ENCODE data around the gene ALDH1A3.
A peak's percentile ranks its signal among the peaks of the same experiment; 100 is the strongest.

Gene ALDH1A3

GRCh38 chr15:100856867-100857266 lies 22.8 kb upstream of the ALDH1A3 start:
- Histone ChIP-seq H3K4me3 (no peak overlapping the region), H3K27ac (no peak overlapping the region)

- Histone ChIP-seq H3K27ac (no peak overlapping the region), H3K4me3 (no peak overlapping the region)
These were observed 21.3 kb upstream of the ALDH1A3 start for GRCh38 chr15:100858294-100858693.

- peak overlapping the region in 2 of 21 experiments; percentile 16 to 28 for H3K27ac ChIP-seq
- no peak overlapping the region for H3K4me3 ChIP-seq
These were observed 19.4 kb upstream of the ALDH1A3 start for GRCh38 chr15:100859970-100860828.

- Histone ChIP-seq H3K27ac (peak overlapping the region in 4 of 21 experiments; percentile 11 to 28 (median 17)), H3K4me3 (no peak overlapping the region)
These were observed 18.7 kb upstream of the ALDH1A3 start for GRCh38 chr15:100860829-100861510.

GRCh38 chr15:100861511-100861991 lies 18.1 kb upstream of the ALDH1A3 start:
- H3K4me3 ChIP-seq: no peak overlapping the region
- H3K27ac ChIP-seq: peak overlapping the region in 4 of 21 experiments; percentile 3 to 53 (median 23)

GRCh38 chr15:100862162-100862561 lies 17.5 kb upstream of the ALDH1A3 start:
- H3K4me3 ChIP-seq: no peak overlapping the region

GRCh38 chr15:100863075-100863795 lies 16.4 kb upstream of the ALDH1A3 start:
- Histone ChIP-seq H3K27ac (peak overlapping the region in 1 of 21 experiments; percentile 9), H3K4me3 (no peak overlapping the region)

More at GRCh38 chr15:100862162-100862561, 17.5 kb upstream of the ALDH1A3 start:
- H3K27ac ChIP-seq: peak overlapping the region in 2 of 21 experiments; percentile 28 to 53

- Histone ChIP-seq H3K27ac (peak overlapping the region in 2 of 21 experiments; percentile 9 to 46), H3K4me3 (no peak overlapping the region)
These were observed 15.8 kb upstream of the ALDH1A3 start for GRCh38 chr15:100863796-100864267.

GRCh38 chr15:100866386-100867330 lies 13.0 kb upstream of the ALDH1A3 start:
- Histone ChIP-seq H3K4me3 (no peak overlapping the region), H3K27ac (no peak overlapping the region)

- H3K27ac ChIP-seq: peak overlapping the region in 1 of 21 experiments; percentile 7
- no peak overlapping the region for H3K4me3 ChIP-seq
These were observed 12.2 kb upstream of the ALDH1A3 start for GRCh38 chr15:100867433-100867832.

GRCh38 chr15:100869151-100869999 lies 10.3 kb upstream of the ALDH1A3 start:
- Histone ChIP-seq H3K4me3 (no peak overlapping the region), H3K27ac (no peak overlapping the region)

GRCh38 chr15:100873029-100873677 lies 6.5 kb upstream of the ALDH1A3 start:
- no peak overlapping the region for H3K4me3 ChIP-seq
- H3K27ac ChIP-seq: no peak overlapping the region

- H3K4me3 ChIP-seq: no peak overlapping the region
- no peak overlapping the region for H3K27ac ChIP-seq
These were observed 4.1 kb upstream of the ALDH1A3 start for GRCh38 chr15:100875495-100875894.

GRCh38 chr15:100875976-100876375 lies 3.7 kb upstream of the ALDH1A3 start:
- H3K4me3 ChIP-seq: no peak overlapping the region

GRCh38 chr15:100877551-100877950 lies 2.1 kb upstream of the ALDH1A3 start:
- H3K4me3 ChIP-seq: no peak overlapping the region
- no peak overlapping the region for H3K27ac ChIP-seq

More at GRCh38 chr15:100875976-100876375, 3.7 kb upstream of the ALDH1A3 start:
- H3K27ac ChIP-seq: no peak overlapping the region

- no peak overlapping the region for H3K4me3 ChIP-seq
- H3K27ac ChIP-seq: no peak overlapping the region
These were observed 1.5 kb upstream of the ALDH1A3 start for GRCh38 chr15:100878130-100878529.

- no peak overlapping the region for H3K27ac ChIP-seq
- peak overlapping the region; percentile 27 to 51 (median 42) for H3K4me3 ChIP-seq
These were observed 983 bp upstream of the ALDH1A3 start for GRCh38 chr15:100878648-100879047.

Data from skin epidermis (tissue), 12 donors.